Right ventricle myocardium inferior (tissue), 1 donor: ENCODE results near the gene ILDR2. TPM values are rescaled to one million over a fixed set of nuclear protein-coding genes. Genes with fewer than 3 reads are reported as not detected.

Experiments used
- ATAC-seq: fragments of 200-7000 bp; cut with Tn5 transposase; one replicate; pipeline ENCODE4 v1.9.1; 2020; ENCODE audit warnings: mild to moderate bottlenecking, moderate library complexity
- DNase-seq: peaks from one replicate; pipeline ENCODE4 v3.0.0; 2021; ENCODE audit errors: missing footprints
- intact Hi-C: fragments of 100-400 bp; cut with DNase I; formaldehyde crosslinking; loops from one replicate; pipeline ENCODE4 v1.11.0; 2022
- total RNA-seq: library from RNA; stranded (reverse); fragmentation: NEBNext Ultra II Directional; extraction: Animal tissue kit (Norgen Biotek cat#: 25700); gene quantifications from one replicate; pipeline ENCODE4 v1.2.1, GENCODE V29; 2021
- donor health status: DM: no; HTN: yes; CAD: no; lungs with severe emphysema.

Gene ILDR2
- total RNA-seq, 1 donor from 2014 or later, result 1.8 TPM

DNA sequence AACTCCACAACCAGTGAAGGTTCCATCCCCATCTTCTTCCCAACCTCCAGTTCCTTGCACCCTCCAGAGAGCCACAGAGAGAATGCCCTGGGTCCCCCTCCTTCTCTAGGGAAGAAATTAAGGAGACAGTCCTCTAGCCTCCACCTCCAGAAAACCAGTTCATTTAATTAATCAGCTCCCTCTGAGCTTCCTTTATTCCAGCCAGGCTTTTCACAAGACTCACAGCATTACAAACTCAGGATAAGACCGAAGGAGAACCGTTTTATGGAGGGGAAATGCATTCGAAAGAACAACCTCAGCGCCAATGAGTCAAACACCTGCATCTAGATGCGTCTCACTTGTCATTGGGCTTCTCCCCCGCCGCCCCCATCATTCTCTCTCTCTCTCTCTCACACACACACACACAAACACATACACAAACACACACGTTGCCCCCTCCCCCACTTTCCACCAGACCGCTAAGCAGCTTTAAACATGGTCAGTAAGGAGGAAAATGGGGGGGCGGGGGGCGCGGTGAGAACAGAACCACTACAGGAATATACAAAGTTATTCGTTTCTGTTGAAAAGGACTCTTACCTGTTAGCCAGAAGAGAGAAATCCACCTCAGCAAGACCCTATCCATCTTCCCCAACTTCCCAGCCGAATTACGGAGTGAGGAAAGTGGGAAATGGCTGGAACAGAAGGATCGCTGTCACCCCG is 544 bp downstream of the ILDR2 start:
- ATAC-seq, result no peak
- intact Hi-C loops, result loop anchor here (2.0 to 5.0 kb wide), 2 partner anchors 62 to 82 kb away; no protein-coding TSS in a partner anchor
- no peak for DNase-seq

DNA sequence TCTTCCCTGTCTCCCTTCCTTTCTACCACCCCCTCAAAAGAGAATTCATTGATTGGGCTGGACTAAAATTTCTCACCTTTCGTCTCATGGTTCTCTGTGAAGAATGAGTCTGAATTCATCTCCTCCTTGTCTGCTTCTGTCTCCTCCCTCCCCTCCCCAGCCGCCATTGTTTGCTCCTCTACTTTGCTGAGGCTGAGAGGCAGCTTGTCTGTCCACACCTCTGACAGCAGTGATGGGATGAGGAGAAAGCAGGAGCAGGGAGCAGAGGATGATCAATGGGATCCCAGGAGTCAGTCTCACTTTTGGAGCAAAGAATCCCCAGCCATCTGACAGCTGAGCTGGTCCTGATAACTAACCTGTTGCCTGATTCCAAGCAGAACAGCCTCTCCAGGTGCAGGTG is 2.5 kb downstream of the ILDR2 start:
- ATAC-seq (no peak), DNase-seq (no peak)
- intact Hi-C loops, result no loop called here

GRCh38 chr1:166972193-166972592 is 3.1 kb downstream of the ILDR2 start:
- intact Hi-C loops, result no loop called here
- DNase-seq, result no peak
- no peak for ATAC-seq

DNA sequence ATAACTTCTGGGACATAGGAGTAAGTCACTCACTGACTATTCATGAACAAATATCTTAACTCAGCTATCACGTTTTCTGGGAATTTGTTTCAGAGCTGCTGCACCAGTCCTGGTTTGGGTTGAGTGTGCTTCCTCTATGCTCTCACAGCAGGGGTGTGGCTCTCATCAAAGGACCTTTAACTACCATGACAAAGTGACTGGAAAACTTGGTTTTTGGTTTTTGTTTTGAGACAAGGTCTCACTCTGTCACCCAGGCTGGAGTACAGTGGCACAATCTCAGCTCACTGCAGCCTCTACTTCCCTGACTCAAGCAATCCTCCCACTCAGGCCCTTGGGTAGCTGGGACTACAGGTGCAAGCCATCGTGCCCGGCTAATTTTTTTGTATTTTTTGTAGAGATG is 4.1 kb downstream of the ILDR2 start:
- intact Hi-C loops, result no loop called here

DNA sequence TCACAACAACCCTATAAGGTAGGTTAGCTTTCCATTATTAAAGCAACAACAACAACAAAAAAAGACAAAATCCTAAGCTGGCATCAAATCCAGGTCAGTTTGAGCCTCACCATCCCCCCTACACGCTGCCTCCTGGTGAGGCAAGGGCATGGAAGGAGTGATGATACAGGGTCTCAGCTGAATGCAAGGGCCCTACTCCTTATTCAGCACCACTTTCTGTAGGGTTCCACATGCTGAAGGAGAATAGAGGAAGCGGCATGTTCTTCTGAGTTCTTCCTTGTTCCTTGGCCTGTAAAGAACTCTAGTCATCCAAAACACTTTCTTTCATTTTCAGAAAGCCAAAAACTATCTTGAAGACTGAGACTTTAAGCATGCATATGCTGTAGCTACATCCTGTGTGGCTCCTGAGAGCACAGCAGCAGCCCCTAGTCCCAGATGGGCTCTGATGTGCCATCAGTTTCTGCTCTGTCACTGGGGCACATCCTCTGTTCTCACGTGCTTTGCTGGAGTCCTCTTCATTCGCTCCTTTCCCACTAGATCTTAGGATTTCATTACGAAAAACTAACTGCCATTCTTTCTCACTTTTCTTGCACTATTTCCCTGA is 6.2 kb downstream of the ILDR2 start:
- DNase-seq, result no peak
- no peak for ATAC-seq
- intact Hi-C loops, result no loop called here

More for the DNA sequence above, 4.1 kb downstream of the ILDR2 start:
- no peak for ATAC-seq
- DNase-seq, result no peak

DNA sequence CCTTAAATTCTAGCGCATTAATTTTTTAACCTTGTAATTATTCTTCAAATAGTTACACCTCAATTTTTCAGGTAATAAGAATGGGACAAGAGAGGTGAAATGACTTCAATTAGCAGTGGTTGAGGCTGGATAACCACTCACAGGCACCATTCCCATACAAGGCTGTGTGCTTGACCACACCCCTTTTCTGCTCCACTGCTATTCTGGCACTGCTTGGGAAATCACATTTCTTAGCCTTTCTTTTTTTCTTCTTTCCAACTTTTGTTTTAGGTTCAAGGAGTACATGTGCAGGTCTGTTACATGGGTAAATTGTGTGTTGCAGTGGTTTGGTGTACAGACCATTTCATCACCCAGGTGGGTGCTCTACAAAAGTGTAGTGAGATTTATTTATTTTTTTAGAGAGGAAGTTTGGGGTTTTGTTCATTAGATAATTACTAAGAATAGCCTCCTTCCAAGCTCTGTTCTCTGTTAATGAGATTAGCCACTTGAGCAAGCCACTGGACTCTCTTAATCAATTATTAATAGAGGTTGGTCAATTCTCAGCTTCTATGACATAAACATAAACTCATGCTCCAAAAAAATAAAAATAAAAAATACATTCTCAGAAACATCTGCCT is 14.4 kb downstream of the ILDR2 start:
- ATAC-seq, result no peak

GRCh38 chr1:166956872-166957271 is 18.5 kb downstream of the ILDR2 start:
- no peak for DNase-seq
- no peak for ATAC-seq
- intact Hi-C loops, result no loop called here

More for the DNA sequence above, 14.4 kb downstream of the ILDR2 start:
- intact Hi-C loops, result no loop called here
- no peak for DNase-seq

GRCh38 chr1:166956057-166956850 is 19.1 kb downstream of the ILDR2 start:
- intact Hi-C loops, result no loop called here
- ATAC-seq (no peak), DNase-seq (no peak)

- intact Hi-C loops, result no loop called here
- DNase-seq (no peak), ATAC-seq (no peak)
Observed at GRCh38 chr1:166953491-166953890, 21.8 kb downstream of the ILDR2 start.

DNA sequence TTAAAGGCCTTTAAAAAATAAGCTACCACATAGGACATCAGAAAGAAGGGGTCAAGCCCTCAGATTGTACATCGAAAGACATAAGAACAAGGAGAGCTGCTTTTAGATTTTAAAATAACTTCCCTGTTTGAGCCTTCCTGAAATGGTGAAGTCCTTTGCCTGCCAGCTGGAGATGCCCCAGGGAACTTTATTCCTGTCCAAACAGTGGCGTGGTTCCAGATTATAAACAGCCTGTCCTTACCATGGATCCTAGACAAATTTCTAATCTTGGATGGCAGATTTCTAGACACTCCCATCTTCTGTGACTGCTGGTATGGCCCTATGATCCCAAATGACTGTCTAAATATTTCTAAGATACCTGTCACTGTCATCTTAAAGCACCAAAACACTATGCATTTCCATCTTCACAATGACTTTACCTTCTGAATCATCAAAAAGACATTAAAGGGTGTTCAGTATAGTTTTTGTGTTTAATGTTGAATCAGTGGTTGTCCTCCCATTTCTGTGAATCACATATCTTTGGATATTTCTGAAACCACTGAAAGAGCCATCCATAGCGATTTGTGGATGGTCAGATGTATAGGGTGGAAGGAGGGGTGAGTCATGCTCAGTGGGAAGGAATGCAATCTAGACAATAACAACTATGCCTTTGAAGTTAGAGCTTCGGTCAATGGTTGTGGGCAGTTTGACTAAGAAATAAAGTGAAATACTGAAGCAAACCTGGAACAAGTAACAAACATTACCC is 23.2 kb downstream of the ILDR2 start:
- peak; percentile 73 for ATAC-seq
- intact Hi-C loops, result no loop called here
- no peak for DNase-seq

- no peak for ATAC-seq
- intact Hi-C loops, result no loop called here
- no peak for DNase-seq
Observed at GRCh38 chr1:166951050-166951449, 24.3 kb downstream of the ILDR2 start.

- ATAC-seq, result no peak
- DNase-seq, result no peak
- intact Hi-C loops, result no loop called here
Observed at GRCh38 chr1:166950156-166950555, 25.2 kb downstream of the ILDR2 start.

DNA sequence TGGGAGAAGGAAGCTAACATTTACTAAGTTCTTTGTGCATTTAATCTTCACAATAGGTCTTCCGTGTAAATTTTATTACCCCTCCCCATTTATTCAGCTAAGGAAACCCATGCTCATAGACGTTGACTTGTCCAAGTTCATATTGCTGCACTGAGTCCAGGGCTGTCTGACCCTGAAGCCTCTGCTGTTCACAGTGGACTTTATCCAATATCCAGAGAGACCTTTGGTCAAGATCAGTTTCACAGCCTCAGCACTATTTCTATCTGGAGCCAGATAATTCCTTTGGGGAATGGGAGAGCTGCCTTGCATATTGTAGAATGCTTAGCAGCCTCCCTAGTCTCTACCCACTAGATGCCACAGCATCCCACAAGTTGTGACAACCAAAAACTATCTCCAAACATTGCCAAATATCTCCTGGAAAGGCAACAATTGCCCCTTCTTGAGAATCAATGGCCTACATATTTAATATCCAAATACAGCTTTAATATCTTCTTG is 26.4 kb downstream of the ILDR2 start:
- DNase-seq (no peak), ATAC-seq (no peak)
- intact Hi-C loops, result no loop called here

DNA sequence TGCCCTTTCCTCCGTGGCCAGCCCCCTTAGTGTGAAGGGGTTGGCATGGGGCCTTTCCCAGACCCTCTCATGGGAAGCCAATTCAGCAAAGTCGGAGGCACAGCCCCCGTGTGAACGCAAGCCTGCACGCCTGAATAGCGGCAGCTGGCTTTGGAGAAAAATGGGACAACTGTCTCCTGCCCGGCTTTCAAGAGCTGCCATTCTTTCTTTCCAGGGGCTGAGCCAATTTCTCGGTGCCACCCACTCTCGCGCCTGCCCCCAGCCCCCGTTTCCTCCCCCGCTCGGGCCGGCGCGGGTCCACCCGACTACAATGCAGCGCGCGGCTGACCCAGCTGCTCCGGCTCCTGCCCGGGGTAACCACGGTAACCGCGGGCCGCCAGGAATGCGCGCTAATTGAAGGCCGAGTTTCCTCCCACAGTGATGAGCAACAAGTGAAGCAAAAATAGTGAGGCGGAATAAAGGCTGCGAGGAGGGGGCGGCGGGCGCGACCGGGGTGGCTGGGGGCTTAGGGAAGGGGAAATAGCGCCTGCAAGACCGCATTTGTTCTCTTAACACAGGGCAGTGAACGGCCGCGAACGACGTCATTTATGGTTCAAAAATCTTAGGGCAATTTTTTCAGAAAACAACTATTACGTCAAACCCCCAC is 27.8 kb downstream of the ILDR2 start:
- ATAC-seq, result peak; percentile 51

DNA sequence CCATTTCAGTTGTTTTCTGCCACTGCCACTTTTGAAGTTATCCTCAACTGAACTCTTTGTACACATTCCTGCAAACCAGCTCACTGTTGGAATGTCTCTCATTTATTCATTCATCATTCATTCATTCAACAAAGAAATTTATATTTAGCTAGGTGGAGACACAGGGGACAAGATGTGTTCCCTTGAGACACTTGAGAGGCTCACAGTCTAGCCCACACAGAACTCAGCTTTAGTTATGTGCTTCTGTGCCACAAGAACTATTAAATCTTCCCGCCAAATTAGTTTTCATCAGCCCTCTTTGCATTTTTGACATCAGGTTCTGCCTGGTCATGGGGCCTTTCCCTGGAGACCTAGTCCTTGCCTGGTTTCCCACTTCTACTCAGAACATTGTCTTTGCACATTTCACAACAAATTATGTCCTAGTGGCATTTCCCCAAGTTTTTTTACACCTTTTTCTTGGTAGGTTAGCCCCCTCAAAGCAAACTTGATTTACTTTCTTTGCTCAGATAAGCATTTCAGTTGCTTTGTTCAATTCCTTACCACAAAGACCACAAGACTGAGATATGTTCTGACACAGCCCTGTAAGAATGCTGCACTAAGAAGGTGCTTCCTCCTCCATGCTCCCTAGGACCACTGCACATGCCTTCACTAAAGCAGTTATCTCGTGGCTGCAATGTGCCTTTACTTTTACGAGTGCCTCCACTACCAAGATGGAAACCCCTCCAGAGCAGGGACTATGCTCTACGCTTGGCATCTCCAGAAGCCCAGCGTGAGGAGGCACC is 31.0 kb downstream of the ILDR2 start:
- DNase-seq, result no peak
- intact Hi-C loops, result no loop called here
- no peak for ATAC-seq

More for the DNA sequence above, 27.8 kb downstream of the ILDR2 start:
- intact Hi-C loops, result no loop called here
- DNase-seq, result peak; percentile 65

DNA sequence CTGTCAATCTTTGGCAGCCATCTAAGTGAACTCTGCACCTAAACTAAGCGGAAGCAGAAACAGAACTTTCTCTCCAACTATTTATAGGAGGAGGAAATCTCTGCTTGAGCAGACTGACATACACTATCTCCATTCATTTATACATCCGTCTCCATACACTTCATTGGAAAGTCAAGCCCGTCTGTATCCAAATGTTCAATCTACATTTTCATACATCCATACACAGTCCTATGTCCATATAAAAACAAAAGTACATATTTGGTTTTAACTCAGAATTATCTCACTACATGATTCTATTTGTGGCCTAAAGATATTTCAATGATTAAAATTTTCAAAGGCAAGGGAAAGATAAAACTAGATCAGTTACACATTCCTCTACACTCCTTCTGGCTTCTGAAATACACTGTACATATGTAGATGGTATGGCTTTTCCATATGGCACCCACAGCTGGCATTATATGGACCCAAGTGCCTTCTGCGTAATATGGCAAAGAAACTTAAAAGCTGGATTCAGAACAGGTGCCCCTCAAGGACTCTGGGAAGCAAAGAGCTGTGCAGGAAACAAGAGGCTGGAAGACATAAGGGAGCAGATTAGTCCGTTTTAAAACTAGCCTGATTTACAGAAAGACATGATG is 35.5 kb downstream of the ILDR2 start:
- no peak for DNase-seq
- ATAC-seq, result no peak
- intact Hi-C loops, result no loop called here

- intact Hi-C loops, result no loop called here
- no peak for ATAC-seq
- DNase-seq, result no peak
Observed at GRCh38 chr1:166937962-166938361, 37.4 kb downstream of the ILDR2 start.
